ENCODE measurements around the gene PPIL4. TPM values are rescaled to one million over a fixed set of nuclear protein-coding genes. Genes with fewer than 3 reads are reported as not detected.

The PPIL4 gene
- total and polyA plus RNA-seq, 2 of the 13 experiments (the other 11 are each of a cell fraction or from before 2014, with no cell fraction given), result 5.5 to 46.0 TPM

DNA sequence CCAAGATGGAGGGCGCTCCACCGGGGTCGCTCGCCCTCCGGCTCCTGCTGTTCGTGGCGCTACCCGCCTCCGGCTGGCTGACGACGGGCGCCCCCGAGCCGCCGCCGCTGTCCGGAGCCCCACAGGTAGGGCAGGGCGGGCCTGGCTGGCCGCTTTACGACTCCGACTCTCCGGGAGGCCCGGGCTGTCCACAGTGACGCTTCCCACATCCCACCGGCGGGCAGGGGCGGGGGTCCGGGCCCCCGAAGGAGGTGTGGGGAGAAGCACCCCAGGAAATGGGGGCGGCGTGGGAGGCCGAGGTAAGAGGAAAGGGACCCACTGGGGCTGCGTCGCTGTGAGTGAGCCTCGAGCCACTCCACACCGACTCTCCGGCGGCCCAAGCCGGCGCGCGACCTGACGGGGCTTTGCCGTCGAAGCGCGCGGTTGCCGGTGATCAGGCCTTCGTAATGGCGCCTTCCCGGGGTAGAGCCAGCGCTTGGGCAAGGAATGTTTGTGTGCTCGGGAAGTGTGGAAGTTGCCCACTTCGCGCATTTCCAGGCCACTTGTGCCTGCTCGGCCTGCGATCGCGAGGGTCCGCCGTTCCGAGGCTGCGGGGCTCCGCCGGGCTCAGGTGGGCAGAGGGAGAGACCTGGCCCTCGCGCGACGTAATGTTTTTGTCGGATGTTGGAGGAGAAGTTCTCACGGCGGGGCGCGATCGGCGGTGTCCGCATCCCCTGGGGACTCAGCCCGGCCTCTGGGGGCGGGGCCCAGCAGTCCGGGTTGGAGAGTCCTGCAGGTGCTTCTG lies 20.8 kb upstream of the PPIL4 start (continued):
- TF ChIP-seq HOXA7 (CRISPR knock-in tag; IDR thresholded peaks at IDR 0.05) (no peak), CEBPG (CRISPR knock-in tag; IDR thresholded peaks at IDR 0.05) (no peak)
- TF ChIP-seq, protein P1, sequence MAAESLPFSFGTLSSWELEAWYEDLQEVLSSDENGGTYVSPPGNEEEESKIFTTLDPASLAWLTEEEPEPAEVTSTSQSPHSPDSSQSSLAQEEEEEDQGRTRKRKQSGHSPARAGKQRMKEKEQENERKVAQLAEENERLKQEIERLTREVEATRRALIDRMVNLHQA (CRISPR knock-in tag; IDR thresholded peaks at IDR 0.05), result no peak

DNA sequence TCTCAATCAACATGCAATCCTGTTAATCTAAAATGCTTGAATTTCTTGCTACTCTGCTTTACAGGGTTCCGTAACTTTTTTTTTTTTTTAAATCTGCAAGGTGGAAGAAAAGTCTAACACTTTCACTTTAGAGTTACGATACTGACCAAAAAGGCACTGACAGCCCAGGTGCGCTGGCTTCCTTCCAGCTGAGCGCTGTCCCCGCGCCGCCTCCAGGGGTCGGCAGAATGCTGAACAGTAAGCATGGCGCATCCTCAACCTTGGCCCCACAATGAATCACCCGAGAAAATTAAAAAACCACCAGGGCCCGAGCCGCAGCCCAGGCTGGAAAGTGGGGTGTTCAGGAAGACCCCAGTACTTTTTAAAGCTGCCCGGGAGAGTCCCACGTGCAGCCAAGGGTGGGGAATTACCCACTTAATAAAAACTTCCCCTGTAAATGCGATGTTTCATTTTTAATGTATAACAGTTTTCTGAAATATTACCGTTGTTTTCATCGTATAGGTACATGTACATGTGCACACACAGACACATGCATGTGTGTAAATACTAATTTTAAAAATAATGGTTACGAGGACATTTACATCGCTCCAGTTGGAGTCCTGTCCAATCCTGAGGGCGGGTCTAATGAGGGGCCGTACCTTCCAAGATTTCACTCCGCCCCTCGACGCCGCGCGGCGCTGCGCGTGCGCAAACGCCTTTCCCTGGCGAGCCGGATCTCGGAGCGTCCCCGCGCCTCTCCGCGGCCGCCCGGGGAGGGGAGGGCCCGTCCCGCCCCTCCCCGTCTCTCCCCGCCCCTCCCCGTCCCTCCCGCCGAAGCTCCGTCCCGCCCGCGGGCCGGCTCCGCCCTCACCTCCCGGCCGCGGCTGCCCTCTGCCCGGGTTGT lies 19.9 kb upstream of the PPIL4 start, which contains the start of gene GINM1:
TSS of gene GINM1 (plus strand) at position 849 of the 883 bp plus-strand sequence. CDS start 40 bp downstream, outside the sequence.
- no TSS peak for BruUV-seq (replicated peaks)
- H3K4me1 ChIP-seq (ENCODE audit: insufficient read depth, low read length), result peaks cover 42% of the 10 kb centered on the region
- H3K27ac ChIP-seq (ENCODE audit: extremely low read length, insufficient read depth, low read length), result peak within 1 kb of the TSS; percentile 87
- DNase-seq (ENCODE audit: low spot score), result peak; percentile 93
- H3K9ac ChIP-seq (ENCODE audit: insufficient read depth, low read depth, low read length), result peak within 1 kb of the TSS; percentile 83
- in situ Hi-C loops (cut with HindIII; ENCODE audit: extremely low pct_ligation_motif_present, low pct_unique_long_range_greater_than_20kb), result loop anchor here (5.0 to 10.0 kb wide), 2 partner anchors 82 to 149 kb away; partner anchors contain the start of genes KATNA1 and LATS1
- H3K4me2 ChIP-seq (ENCODE audit: low read depth, low read length), result peak within 1 kb of the TSS; percentile 93
- ChIA-PET POLR2A (interaction anchor here (0.8 to 4.3 kb wide), 8 partner anchors 10 to 184 kb away, joined by 3 to 36 read pairs (median 6); partner anchors contain the start of genes LATS1, PCMT1 and PPIL4), CTCF (ENCODE audit: low intra/inter-chr PET ratio, low total read pairs) (no interaction called here)
- H3K36me3 ChIP-seq (replicated peaks in 1 of 2; ENCODE audit: control insufficient read depth in 1 of 2, insufficient read depth in 2 of 2, low read length in 2 of 2), result no peaks in the 10 kb centered on the region
- intact Hi-C loops (cut with micrococcal nuclease; ENCODE audit: unreplicated experiment), result loop anchor here (1.0 to 5.0 kb wide), 4 partner anchors 19 to 361 kb away; partner anchors contain the start of genes KATNA1, LATS1 and PPIL4
- peak within 1 kb of the TSS; percentile 97 to 98 (median 98) for H3K4me3 ChIP-seq (replicated peaks in 1 of 3; ENCODE audit: insufficient read depth in 1 of 3, low read depth in 2 of 3, low read length in 3 of 3)
- peaks cover 10% of the 10 kb centered on the region for H4K20me1 ChIP-seq (ENCODE audit: insufficient read depth, low read length)
- ATAC-seq, result peak; percentile 90
- no peaks in the 10 kb centered on the region for H3K9me3 ChIP-seq (ENCODE audit: low read length)
- 2% methylated on average over 56 of the region's 59 CpGs for WGBS (ENCODE audit: low lambda C conversion rate)
- peaks cover 39% of the 10 kb centered on the region for H3K79me2 ChIP-seq (ENCODE audit: insufficient read depth, low read length)
- peak; percentile 67 for FAIRE-seq
- H3K27me3 ChIP-seq (ENCODE audit: control insufficient read depth in 1 of 2, insufficient read depth in 2 of 2, low read length in 2 of 2), result no peaks in the 10 kb centered on the region; a peak in 1 of 5 replicates
- no peak within 1 kb of the TSS for H2AFZ ChIP-seq (ENCODE audit: low read length)
- TF ChIP-seq PRMT3 (CRISPR knock-in tag; IDR thresholded peaks at IDR 0.05; ENCODE audit: borderline replicate concordance, low read depth) (no peak), ZNF430 (CRISPR knock-in tag; IDR thresholded peaks at IDR 0.05) (peak; percentile 50), KAT2B (IDR thresholded peaks at IDR 0.05; ENCODE audit: borderline replicate concordance, low read depth, low read length) (no peak), ZNF251 (CRISPR knock-in tag; IDR thresholded peaks at IDR 0.05) (no peak), SAP130 (CRISPR knock-in tag; IDR thresholded peaks at IDR 0.05; ENCODE audit: low read depth) (peak; percentile 93), JUND (CRISPR knock-in tag; IDR thresholded peaks at IDR 0.05) (no peak), PITX1 (CRISPR knock-in tag; IDR thresholded peaks at IDR 0.05) (peak; percentile 73; the same call in 1 of the 2 replicates), KAT7 (CRISPR knock-in tag; IDR thresholded peaks at IDR 0.05; ENCODE audit: borderline replicate concordance) (0 out of 2 replicates have a peak, but pooled peaks have one; percentile 42), POLR2G (IDR thresholded peaks at IDR 0.05; ENCODE audit: low read depth, low read length) (no peak), CCDC6 (CRISPR knock-in tag; IDR thresholded peaks at IDR 0.05) (no peak)
